ENCODE measurements around the gene MPRIP.

MPRIP gene

GRCh38 chr17:17076066-17076465 is 33.8 kb downstream of the MPRIP start:
- DNase-seq (ENCODE audit: extremely low read depth, low read depth) = no peak
- no peak overlapping the region for H3K4me3 ChIP-seq (replicated peaks; ENCODE audit: low read depth, low read length)
- TF ChIP-seq CTCF (IDR thresholded peaks at IDR 0.05; ENCODE audit: low read depth, low read length, missing control alignments) = no peak

- TF ChIP-seq CTCF (IDR thresholded peaks at IDR 0.05; ENCODE audit: low read depth, low read length, missing control alignments) = no peak
- DNase-seq (ENCODE audit: extremely low read depth, low read depth) = no peak
- H3K4me3 ChIP-seq (replicated peaks; ENCODE audit: low read depth, low read length) = no peak overlapping the region
Measured at GRCh38 chr17:17077101-17077500, 34.8 kb downstream of the MPRIP start.

GRCh38 chr17:17077861-17078732 is 35.8 kb downstream of the MPRIP start:
- DNase-seq (ENCODE audit: extremely low read depth, low read depth) = no peak

GRCh38 chr17:17078832-17079231 is 36.6 kb downstream of the MPRIP start:
- H3K4me3 ChIP-seq (replicated peaks; ENCODE audit: low read depth, low read length) = no peak overlapping the region
- no peak for TF ChIP-seq CTCF (IDR thresholded peaks at IDR 0.05; ENCODE audit: low read depth, low read length, missing control alignments)
- DNase-seq (ENCODE audit: extremely low read depth, low read depth) = no peak

More at GRCh38 chr17:17077861-17078732, 35.8 kb downstream of the MPRIP start:
- no peak for TF ChIP-seq CTCF (IDR thresholded peaks at IDR 0.05; ENCODE audit: low read depth, low read length, missing control alignments)
- H3K4me3 ChIP-seq (replicated peaks; ENCODE audit: low read depth, low read length) = no peak overlapping the region

- no peak overlapping the region for H3K4me3 ChIP-seq (replicated peaks; ENCODE audit: low read depth, low read length)
- TF ChIP-seq CTCF (IDR thresholded peaks at IDR 0.05; ENCODE audit: low read depth, low read length, missing control alignments) = no peak
- DNase-seq (ENCODE audit: extremely low read depth, low read depth) = no peak
Measured at GRCh38 chr17:17079336-17079735, 37.1 kb downstream of the MPRIP start.

GRCh38 chr17:17079761-17080160 is 37.5 kb downstream of the MPRIP start:
- no peak overlapping the region for H3K4me3 ChIP-seq (replicated peaks; ENCODE audit: low read depth, low read length)
- no peak for TF ChIP-seq CTCF (IDR thresholded peaks at IDR 0.05; ENCODE audit: low read depth, low read length, missing control alignments)
- no peak for DNase-seq (ENCODE audit: extremely low read depth, low read depth)

Measured in HFF-Myc (cell line).